HG03175 (cell line): ENCODE measurements around the gene TRABD2B.

Experiments
- ATAC-seq: cut with Tn5 transposase; IDR thresholded peaks from one replicate; pipeline ENCODE4 v1.9.1; 2021; ENCODE audit warnings: mild to moderate bottlenecking, moderate library complexity; ENCODE audit not compliant: unreplicated experiment

TRABD2B gene

DNA sequence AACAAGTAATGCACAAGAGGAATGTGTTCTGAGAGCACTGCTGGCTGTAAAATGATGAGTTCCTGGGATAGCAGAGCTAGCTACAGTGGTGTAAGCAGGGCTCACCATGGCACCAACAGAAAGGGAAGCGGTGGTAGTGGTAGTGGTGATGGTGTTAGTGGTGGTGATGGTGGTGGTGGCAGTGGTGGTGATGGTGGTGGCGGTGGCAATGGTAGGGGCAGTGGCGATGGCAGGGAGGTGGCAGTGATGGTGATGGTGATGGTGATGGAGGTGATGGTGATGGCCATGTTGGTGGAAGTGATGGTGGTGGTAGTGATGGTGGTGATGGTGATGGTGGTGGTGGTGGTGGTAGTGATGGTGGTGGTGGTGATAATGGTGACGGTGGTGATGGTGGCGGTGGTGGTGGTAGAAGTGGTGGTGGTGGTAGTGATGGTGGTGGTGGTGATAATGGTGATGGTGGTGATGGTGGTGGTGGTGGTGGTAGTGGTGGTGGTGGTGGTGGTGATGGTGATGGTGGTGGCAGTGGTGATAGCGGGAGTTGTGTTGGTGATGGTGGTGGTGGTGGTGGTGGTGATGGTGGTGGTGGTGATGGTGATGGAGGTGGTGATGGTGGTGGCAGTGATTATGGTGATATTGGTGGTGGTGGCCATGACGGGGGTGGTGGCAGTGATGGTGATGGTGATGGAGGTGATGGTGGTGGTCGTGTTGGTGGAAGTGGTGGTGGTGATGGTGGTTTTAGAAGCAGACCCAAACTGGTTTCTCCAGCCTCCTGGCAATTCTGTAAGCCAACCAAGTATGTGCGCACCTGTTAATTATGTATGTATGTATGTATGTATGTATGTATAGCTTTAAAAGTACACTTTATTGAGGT is 254.1 kb downstream of the TRABD2B start:
- ATAC-seq, result no peak

- ATAC-seq, result no peak
Observed at GRCh38 chr1:47738560-47739182, 258.5 kb downstream of the TRABD2B start.

DNA sequence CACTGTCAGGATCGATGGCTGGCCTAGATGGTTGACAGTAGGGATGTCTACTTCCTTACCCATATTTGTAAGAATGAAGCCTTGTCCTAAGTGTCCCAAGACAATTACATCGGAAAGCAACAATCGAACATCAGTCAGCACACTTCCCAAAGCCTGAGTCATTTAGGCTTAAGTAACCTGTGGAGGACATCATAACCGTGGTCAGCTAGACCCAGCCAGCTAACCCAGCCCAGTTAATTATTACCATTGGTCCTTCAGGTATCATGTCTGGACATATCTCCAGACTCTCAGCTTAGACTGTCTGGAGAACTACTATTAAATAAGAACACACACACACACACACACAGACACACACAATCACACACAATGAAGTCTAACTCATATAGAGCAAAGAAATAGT is 264.7 kb downstream of the TRABD2B start:
- no peak for ATAC-seq

DNA sequence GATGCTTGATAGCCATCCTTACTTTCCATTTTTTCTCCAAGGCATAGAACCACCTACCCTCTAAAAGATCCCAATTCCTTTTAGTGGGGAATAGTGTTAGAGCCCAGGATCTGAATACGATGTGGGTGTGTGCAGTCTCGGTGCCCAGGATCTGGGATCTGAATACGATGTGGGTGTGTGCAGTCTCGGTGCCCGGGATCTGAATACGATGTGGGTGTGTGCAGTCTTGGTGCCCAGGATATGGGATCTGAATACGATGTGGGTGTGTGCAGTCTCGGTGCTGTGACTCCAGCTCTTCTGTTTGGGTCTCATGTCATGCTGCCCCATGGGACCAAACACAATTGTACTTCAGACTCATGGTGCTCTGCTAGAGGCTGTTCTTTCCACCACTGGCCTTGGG is 265.5 kb downstream of the TRABD2B start:
- no peak for ATAC-seq

- ATAC-seq, result no peak
Observed at GRCh38 chr1:47729685-47730084, 267.5 kb downstream of the TRABD2B start.

- ATAC-seq, result no peak
Observed at GRCh38 chr1:47727697-47728085, 269.5 kb downstream of the TRABD2B start.

DNA sequence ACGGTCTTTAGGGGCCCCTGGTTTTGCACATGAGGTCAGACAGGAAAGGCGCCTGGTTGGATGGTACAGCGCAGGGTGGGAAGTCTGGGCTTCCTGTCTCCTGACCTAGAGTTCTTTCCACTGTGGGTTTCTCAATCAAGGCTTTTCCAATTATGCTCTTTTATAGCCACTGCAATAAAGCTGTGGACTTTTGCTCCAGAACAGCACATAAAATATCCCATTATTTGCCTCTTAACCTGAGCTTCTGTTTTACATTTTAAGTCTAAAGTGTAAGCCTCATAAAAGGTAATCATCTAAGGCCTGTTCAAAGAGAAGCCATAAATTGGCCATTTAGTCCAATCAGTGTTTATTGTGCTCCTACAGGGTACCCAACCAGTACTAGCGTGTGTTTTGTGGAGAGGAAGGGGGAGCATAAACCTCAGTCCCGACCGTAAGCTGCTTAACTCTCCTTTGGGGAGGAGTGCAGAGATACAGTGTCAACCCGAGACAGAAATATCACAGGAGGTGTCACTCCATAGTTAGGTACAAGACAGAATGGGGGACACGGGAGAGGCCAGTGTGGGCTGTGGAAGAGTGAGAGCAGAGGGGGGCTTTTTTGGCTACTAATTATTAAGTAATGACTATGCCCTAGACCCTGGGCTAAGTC is 270.0 kb downstream of the TRABD2B start:
- no peak for ATAC-seq

DNA sequence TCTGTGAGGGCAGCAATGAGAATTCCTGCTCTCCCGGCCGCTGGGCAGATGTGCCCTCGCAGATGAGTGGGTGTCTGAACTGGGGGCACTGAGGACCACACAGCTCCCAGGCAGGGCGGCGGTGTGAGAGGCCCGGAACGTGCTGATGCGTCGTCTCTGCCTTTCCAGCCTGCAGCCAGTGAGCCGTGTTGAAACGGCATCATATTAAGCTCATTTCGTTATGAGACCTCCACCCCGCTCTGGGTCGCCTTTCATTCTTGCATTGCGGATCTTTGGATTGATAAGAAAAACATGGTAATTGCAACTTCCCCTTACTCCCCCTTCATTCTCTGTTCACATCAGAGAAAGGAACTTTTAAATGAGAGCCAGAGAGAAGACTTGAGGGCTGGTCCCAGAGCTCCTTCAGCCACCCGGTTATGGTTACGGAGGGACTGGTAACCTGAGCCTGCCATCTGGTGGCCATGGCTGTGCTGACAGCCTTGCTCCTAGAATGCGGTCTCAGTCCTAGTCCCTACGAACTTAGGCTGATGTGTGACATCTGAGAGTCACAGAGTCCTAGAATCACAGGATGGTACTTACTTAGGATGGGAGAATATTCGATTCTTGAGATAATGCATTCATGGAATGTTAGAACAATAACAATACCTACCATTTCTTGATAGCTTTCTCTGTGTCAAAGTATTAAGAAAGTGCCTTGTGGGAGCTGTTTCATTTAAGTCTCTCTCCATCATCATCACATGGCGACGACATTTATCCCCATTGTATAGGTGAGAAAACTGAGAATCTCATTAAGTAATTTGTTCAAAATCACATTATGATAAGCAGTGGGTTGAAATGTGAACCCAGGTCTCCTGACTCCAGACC is 271.0 kb downstream of the TRABD2B start:
- peak; percentile 93 for ATAC-seq

DNA sequence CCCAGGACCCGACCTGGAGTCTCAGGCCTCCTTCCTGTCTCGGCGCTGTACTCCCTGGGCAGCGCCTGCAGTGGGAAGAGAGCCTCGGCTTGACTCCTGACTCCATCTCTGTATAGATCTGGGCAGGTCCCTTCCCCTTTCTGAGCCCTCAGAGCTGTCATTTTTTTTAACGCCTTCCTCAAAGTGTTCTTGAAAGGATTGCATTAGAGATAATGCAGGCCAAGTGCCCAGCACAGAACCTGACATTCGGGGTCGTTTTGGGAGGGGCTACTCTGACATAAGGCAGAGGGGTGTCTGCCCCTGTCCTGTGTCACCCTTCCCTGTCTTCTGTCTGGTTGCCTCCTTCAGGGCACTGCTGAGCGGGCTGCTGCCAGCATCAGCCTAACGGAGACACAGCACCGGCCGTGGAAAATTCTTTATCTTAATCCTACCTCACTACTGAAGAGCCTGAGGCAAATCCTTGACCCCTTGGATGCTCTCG is 271.6 kb downstream of the TRABD2B start:
- ATAC-seq, result no peak

DNA sequence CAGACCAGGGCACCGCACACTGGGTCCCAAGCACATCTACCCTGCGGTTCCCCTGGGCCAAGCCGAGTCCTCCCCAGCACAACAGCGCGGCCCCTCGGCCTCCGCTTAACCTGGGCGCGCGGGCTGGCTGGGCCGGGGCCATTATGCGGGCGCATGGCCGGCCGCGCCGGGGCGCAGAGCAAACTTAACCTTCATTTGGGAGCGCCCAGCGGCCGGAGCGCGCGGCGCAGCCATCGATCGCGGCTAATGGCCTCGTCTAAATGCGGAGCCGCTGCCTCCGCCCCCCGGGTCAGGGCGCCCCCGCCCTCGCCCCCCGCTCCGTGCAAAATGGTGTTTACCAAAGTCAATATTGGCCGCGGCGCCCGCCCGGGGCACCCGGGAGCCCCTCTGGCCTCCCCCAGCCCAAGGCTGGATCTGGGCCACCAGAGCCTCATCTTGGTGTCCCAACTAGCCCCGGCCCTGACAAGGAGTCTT is 272.1 kb downstream of the TRABD2B start:
- ATAC-seq, result no peak

- no peak for ATAC-seq
Observed at GRCh38 chr1:47724432-47724999, 272.7 kb downstream of the TRABD2B start.

DNA sequence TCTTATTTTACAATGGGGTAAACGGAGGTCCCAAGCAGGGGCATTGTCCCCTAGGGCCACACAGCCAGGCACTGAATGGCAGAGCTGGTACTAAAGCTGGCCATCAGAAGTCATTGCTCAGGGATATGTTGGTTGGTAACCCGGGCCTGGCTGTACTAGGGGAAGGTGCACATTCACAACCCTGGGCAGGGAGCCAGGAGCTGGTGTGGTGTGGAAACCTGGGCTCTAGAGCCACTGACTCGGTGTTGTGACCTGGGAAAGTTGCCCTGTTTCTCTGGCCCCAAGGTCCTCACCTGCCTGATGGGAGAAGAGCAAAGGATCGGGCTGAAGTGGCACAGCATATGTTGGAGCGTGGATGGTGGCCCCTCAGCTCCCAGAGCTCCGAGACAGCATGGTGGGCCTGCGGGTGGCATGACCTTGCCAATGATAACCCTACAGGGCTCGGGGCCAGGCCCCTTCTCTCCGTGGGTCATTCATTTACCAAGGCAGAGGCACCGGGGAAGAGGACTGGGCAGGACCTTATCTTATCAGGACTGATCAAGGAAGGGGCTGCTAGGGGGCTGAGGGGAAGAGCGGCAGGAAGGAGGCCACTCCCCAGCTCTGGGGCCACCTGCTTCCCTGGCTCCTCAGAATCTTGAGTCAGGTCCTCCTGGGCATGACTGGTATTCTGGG is 274.1 kb downstream of the TRABD2B start:
- ATAC-seq, result no peak

- no peak for ATAC-seq
Observed at GRCh38 chr1:47722101-47722500, 275.1 kb downstream of the TRABD2B start.

DNA sequence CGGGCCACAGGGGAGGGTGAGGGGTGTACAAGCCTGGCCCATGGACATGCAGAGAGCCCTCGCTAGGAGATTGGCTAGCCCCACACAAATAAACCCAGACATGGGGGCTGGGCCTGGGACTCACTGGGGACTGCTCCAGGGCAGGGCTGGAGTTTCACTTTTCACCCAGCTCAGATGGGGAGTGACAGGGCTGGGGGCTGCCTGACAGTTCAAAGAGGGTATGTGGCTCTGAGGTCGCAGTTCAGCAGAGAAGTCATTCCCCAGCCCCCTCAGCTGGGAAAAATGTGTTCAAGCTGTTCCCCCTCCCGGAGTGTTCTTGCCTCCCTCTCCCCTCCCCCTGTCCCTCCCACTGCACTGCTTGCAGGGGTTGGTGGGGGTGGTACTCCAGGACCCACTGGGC is 277.1 kb downstream of the TRABD2B start:
- ATAC-seq, result no peak

- ATAC-seq, result no peak
Observed at GRCh38 chr1:47717341-47717740, 279.8 kb downstream of the TRABD2B start.

DNA sequence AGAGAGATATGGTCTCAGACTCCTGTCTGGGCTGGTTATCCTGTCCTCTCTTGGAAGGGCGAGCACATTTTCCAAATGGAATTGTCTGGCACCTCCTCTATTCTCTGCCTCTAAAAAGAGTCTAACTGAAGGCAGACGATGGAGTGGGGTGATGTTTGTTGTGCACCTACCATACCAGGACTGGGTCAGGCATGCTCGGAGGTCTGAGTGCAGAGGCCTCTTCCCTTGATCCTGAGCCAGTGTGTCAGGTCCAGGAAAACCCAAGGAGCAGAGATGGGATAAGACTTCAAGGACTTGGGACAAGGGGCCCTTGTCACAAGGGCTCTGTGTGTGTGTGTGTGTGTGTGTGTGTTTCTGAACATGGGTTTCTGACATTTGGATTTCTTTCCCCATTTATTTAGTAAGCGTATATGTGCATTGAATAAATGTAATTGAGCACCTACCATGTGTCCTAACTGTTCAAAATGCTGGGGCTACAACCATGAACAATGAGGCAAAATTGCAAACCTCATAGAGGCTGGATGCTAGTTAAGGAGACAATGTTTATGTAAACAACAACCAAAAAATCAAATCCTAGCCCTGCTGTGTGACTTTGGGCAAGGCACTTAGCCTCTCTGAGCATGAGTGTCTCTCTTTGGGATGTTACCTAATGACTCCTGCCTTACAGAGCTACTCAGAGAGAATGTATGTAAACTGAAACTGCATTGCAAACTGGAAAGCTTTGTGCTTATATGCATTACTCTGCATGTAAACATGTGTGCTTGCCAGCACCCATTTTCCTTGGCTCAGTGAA is 283.0 kb downstream of the TRABD2B start:
- ATAC-seq, result no peak

GRCh38 chr1:47713333-47713953 is 283.7 kb downstream of the TRABD2B start:
- no peak for ATAC-seq

DNA sequence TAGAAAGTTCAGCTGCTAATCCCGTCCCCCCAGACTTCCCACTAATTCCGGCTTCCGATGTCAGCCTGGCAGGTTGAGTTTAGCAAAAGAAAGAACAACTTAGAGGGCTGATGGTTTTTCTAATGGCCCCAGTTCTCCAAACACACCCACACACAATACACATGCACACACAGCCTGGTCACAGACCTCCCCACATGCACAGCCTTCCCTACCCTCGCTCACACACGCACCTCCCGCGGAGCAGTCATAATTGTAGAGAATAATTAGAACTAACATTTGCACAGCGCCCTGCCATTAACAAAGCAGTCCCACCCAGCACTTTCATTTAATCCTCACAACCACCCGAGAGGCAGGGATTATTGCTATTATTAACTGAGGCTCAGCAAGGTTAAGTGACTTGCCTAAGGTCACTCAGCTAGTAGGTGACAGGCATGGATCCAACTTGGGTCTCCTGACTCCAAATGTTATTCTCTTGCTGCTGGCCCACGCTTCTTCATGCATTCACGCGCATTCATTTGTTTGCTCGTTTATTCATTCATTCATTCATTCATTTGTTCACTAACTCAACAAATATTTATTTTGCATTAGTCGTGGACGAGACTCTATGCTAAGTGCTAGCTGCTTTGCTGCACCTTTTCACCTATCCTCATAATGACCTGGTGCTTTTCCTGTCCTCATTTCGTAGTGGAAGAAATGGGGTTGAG is 284.4 kb downstream of the TRABD2B start:
- no peak for ATAC-seq
